Measurements from ENCODE around the gene PNMA8B. TPM values are rescaled to one million over a fixed set of nuclear protein-coding genes. Genes with fewer than 3 reads are reported as not detected.

The PNMA8B gene
- total RNA-seq, 1 experiment from 2014 or later, result 1.5 TPM

- H3K27ac Mint-ChIP-seq, result 0 out of 7 replicates have a peak overlapping the region, but pooled peaks of 1 of the 3 experiments have one; percentile 36
- no peak overlapping the region for H2AFZ ChIP-seq (ENCODE audit: low read length)
- no peak overlapping the region for H2BK5ac ChIP-seq (ENCODE audit: insufficient read length, low read length)
- H3K36me3 Mint-ChIP-seq (ENCODE audit: insufficient read depth in 1 of 3, low read depth in 3 of 3), result no peaks in the 10 kb centered on the region
- H3K4me2 ChIP-seq (ENCODE audit: insufficient read depth, insufficient read length, low read length), result no peak overlapping the region
- H3K18ac ChIP-seq (ENCODE audit: insufficient read length, low read depth, low read length), result peak overlapping the region; percentile 66
- H3K14ac ChIP-seq (ENCODE audit: insufficient read depth, low read length), result no peak overlapping the region
- no peak overlapping the region for H2AK5ac ChIP-seq (ENCODE audit: insufficient read length, low read length)
- WGBS (ENCODE audit: extremely low coverage, insufficient read length, low lambda C conversion rate), result no CpG with 5 or more reads among the region's 12 CpGs
- H2BK20ac ChIP-seq (ENCODE audit: low read depth, low read length, poor library complexity, severe bottlenecking), result no peak overlapping the region
- no peak overlapping the region for H3K9ac ChIP-seq (ENCODE audit: extremely low read depth, insufficient read length, low read length)
- no peak for DNase-seq
- H3T11ph ChIP-seq (ENCODE audit: low read length), result no peak overlapping the region
- no peak overlapping the region for H3K4me3 Mint-ChIP-seq
- no peak overlapping the region for H3K4ac ChIP-seq (ENCODE audit: low read depth, low read length)
- H4K8ac ChIP-seq (replicated peaks; ENCODE audit: insufficient read length, low read depth, low read length), result no peak overlapping the region
- no peaks in the 10 kb centered on the region for H3K23me2 ChIP-seq (ENCODE audit: insufficient read length, low read depth, low read length, poor library complexity, severe bottlenecking)
- no peak overlapping the region for H2BK120ac ChIP-seq (ENCODE audit: low read depth, low read length, poor library complexity, severe bottlenecking)
- H4K20me1 ChIP-seq (ENCODE audit: control insufficient read depth, insufficient read depth, insufficient read length), result no peaks in the 10 kb centered on the region
- peaks cover 14% of the 10 kb centered on the region for H3K27me3 Mint-ChIP-seq (ENCODE audit: low read depth)
- peaks cover 23 to 51% of the 10 kb centered on the region in 2 experiments for H3K4me1 Mint-ChIP-seq
- H3K4me1 ChIP-seq (ENCODE audit: insufficient read depth, low read length), result no peaks in the 10 kb centered on the region; the same call in 1 of the 2 replicates
- H3K79me1 ChIP-seq (ENCODE audit: insufficient read depth, low read depth, low read length, poor library complexity, severe bottlenecking), result no peaks in the 10 kb centered on the region
- H3K56ac ChIP-seq (ENCODE audit: insufficient read length, low read depth, low read length), result no peak overlapping the region
- no peak overlapping the region for H4K91ac ChIP-seq (ENCODE audit: insufficient read length, low read depth, low read length)
- H3K9me3 Mint-ChIP-seq, result no peaks in the 10 kb centered on the region
- H2BK15ac ChIP-seq (ENCODE audit: low read depth, low read length), result no peak overlapping the region
- H3K27me3 ChIP-seq (ENCODE audit: insufficient read depth, low read length), result no peaks in the 10 kb centered on the region
- no peaks in the 10 kb centered on the region for H3K9me3 ChIP-seq (ENCODE audit: control insufficient read depth, low read depth, low read length)
- no peak overlapping the region for H4K5ac ChIP-seq (ENCODE audit: insufficient read length, low read depth, low read length)
- H3K23ac ChIP-seq (ENCODE audit: insufficient read length, low read depth, low read length), result no peak overlapping the region
- no peak overlapping the region for H2BK12ac ChIP-seq (ENCODE audit: insufficient read length, low read depth, low read length)
- TF ChIP-seq CTCF (conservative IDR thresholded peaks at IDR 0.05), result no peak
- no peak overlapping the region for H3K27ac ChIP-seq (ENCODE audit: insufficient read length, low read depth, low read length)
- no peaks in the 10 kb centered on the region for H3K79me2 ChIP-seq (ENCODE audit: insufficient read depth, low read length)
Observed at GRCh38 chr19:46533078-46533620, 37.5 kb upstream of the PNMA8B start.
